ENCODE results near the gene CXorf66. TPM values are rescaled to one million over a fixed set of nuclear protein-coding genes. Genes with fewer than 3 reads are reported as not detected.

CXorf66 gene
- total and polyA plus RNA-seq, 2 of the 8 experiments (the other 6 are each of a cell fraction or from before 2014, with no cell fraction given), result not detected

DNA sequence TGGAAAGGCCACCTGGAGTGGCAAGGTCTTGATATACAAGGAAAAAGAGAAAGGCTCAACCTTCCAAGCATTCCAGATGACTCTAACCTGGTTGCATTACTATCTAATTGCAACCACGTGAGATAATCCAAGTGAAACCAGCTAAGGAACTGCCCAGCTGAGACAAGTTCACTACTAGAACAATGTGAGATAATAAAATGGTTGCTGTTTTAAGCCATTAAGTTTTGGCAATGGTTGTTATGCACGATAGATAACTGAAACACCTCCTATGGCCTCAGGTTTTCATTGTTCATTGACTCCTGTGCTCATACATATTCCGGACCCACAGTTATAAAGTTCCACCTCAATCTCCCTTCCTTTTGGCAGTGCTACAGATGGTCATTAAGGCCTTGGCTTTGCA lies 9.2 kb upstream of the CXorf66 start (continued):
- TF ChIP-seq TAF7 (optimal IDR thresholded peaks at IDR 0.05; ENCODE audit: borderline replicate concordance, low read depth, low read length), result no peak
- TF ChIP-seq CBX5 (IDR thresholded peaks at IDR 0.05; ENCODE audit: low read depth, low read length), result no peak

All from H1 (cell line).